Bone marrow (tissue), 2 donors: ENCODE data around the gene MAPT.

Experiments used
- DNase-seq, 2 donors: peaks; one replicate each; lab custom pipeline; 2025; lab: John Stamatoyannopoulos, UW

The MAPT gene

DNA sequence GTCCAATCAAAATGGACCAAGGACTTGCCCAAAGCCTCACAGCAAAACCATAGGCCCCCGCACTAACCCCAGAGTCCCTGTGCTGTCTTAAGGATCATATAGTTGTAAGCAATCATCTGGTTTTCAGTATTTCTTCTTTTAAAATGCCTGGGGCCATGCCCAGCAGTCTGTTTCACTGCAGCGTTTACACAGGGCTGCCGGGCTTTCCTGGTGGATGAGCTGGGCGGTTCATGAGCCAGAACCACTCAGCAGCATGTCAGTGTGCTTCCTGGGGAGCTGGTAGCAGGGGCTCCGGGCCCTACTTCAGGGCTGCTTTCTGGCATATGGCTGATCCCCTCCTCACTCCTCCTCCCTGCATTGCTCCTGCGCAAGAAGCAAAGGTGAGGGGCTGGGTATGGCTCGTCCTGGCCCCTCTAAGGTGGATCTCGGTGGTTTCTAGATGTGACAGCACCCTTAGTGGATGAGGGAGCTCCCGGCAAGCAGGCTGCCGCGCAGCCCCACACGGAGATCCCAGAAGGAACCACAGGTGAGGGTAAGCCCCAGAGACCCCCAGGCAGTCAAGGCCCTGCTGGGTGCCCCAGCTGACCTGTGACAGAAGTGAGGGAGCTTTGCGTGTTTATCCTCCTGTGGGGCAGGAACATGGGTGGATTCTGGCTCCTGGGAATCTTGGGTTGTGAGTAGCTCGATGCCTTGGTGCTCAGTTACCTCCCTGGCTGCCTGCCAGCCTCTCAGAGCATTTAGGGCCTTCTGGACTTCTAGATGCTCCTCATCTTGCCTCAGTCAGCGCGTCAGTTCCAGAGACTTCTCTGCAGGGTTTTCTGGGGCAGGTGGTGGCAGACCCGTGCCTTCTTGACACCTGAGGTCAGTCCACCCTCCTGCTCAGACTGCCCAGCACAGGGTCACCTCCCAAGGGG is 79.8 kb downstream of the MAPT start:
- DNase-seq: no peak

DNA sequence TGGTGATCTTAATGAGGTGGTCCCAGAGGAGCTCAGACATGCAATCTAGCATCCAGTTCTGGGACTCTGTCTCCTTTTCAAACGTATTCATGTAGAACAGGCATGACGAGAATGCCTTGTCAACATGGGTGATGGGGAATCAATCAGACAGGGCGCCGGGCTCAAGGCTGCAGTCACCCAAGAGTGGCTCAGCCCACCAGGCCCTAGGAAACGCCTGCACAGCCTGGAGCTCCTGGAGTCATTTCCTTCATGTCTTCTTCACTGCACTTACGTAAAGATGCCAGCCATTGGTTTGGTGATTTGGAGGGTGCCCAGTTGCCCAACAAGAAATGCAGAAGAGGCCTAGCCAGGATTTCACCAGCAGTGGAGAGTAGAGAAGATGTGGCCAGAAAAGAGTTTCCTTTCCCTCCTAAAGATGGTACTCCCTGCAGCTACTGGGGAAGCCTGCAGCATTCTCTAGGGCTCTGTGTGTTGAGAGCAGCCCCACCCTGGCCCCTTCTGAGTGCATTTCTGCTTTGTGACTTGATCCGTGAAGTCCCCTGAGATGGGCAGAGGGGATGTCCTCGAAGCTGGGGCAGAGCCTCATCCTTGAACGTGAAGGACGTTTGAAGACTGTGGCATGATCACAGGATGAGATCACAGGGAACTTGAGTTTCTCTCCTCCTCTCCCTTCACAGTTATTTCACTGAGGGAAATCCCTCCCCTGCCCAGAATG is 80.7 kb downstream of the MAPT start:
- no peak for DNase-seq

DNA sequence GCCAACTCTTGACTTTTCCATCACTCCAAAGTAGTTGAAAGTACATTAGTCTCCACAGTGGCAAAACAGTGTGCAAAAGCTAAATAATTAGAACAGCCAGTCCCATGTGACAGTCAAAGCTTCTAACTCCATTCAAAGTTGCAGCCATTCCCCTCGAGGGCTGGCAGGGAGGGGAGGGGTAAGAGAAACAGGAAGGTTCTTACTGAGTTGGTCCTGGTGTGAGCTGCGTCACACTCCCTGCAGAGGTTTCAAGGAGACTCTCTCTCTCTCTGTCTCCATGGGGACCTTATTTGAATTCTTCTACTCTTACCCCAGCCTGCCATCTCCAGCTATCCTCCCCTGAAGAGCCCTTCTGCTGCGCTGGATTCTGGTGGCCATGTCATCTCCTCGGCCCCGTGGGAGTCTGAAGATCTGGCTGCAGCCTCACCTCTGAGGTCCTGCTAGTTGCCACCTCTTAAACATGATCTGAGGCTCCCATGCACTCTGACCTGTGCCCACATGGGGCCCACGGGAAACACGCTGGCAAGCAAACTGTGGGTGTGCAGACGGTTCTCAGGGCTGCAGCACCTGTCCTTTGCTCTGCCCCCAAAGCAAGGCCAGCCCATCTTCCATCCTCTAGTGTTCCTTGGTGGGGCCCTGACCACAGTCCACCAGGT is 81.4 kb downstream of the MAPT start:
- DNase-seq: no peak

DNA sequence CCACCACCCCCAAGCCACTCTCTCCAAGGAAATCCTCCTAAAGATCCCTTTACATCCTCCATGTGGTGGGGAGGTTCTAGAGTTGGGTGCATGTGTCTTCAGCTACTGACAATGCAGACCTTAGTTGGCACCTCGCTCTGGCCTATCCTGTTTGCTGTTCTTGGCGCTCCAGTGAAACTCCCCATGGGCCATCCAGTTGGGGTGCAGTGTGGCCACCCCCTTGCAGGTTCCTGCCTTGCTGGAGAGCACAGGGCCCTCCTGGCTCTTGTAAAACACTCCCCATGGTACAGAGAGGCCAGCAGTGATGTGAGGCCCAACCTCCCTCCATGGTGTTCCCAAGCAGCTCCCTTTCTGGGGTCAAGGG is 82.0 kb downstream of the MAPT start:
- no peak for DNase-seq

DNA sequence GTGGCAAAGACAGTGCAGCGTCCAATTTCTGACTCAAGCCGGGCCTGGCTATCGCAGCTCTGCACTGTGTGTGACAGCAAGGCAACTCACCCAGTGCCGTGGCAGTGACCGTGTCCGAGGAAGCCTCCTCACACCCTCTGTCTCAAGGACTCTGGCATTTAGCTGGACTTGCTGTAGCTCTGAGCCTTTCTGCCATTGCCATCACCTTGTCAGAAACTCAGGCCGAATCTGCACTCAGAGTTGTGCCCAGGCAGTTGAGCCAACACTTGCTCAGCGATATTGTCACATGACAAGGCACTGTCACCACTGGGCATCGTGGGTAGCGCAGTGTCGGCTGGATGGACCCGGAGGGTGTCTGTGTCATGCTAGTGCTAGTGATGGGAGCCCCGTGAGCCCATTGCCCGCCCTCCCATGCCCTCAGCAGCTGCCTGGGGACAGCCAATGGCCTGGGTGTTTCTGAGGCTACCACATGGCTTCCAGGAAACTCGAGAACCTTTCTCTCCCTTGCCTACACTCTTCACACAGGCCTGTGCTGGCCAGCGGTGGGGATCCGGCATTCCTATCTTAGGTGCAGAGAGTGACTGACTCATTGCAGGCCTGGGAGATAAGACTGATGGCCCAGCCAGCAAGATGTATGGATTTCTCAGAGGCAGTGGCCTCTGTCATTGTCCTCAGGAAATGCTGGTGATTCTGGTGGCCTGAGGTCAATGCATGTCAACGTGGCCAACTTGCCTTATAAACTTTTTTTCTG is 82.6 kb downstream of the MAPT start:
- DNase-seq: no peak

DNA sequence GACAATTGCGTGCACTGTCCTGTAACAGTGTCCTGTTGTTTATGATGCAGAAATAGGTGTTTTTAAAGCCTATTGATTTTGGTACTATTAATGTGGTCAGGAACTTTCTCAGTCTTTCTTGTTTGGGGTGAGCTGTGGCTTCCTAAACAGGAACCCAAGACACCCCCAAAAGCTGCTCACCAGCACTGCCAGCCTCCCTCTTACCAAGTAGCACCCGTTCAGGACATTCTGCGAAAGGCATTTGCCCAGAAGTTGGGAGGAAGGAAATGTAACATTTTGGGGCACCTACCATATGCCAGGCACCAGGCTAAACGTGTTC is 83.1 kb downstream of the MAPT start:
- no peak for DNase-seq

DNA sequence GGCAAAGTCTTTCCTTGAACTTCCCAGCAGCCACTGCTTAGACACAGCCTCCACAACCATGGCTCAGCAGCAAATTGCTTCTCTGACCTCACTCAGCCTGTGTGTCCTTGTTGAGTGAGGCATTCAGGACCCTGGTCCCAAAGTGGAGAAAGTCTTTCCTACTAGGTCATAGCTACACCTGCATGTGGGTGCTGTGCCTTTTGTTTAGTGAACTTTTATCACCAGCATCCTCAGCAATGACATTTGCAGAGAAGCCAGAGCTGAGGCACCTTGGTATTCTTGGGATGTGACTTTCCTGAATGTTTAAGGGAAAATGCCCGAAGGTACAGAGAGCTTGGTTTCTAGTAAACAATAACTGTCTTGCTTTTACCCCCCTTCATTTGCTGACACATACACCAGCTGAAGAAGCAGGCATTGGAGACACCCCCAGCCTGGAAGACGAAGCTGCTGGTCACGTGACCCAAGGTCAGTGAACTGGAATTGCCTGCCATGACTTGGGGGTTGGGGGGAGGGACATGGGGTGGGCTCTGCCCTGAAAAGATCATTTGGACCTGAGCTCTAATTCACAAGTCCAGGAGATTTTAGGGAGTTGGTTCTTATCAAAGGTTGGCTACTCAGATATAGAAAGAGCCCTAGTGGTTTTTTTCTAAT is 83.7 kb downstream of the MAPT start:
- DNase-seq: no peak

DNA sequence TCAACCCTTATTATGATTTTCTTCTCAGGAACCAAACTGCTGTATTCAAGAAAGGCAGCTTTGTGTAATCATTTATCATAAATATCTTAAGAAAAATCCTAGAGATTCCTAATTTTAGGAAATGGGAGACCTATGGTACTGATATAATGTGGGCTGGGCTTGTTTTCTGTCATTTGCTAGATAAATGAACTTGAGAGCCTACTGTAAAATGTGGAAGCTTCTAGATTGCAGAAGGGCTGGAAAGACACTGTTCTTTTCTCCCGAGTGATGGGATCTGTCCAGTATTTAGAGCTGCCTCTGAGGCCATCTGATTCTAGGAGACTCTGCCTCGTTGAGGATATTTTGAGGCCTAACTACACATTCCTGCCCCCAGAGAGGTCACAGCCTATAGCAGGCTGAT is 84.8 kb downstream of the MAPT start:
- no peak for DNase-seq

DNA sequence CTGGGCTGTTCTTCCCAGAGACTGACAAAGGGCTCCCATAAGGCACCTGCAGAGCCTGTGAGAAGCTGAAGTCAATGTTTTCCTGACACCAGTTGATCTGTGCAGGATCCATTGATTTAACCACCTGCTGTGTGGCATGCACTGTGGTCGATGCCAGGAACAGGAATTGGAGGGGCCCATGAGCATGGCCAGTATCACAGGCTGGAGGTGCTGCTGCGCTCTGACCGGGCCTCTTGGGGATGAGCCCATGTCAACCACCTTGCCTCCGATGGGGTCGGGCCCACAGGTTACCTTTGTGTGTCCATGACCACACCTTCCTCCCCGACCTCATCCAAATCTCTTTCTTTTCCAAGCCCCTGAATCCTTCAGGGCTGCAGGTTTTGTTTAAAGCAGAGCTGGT is 86.5 kb downstream of the MAPT start:
- DNase-seq: no peak

DNA sequence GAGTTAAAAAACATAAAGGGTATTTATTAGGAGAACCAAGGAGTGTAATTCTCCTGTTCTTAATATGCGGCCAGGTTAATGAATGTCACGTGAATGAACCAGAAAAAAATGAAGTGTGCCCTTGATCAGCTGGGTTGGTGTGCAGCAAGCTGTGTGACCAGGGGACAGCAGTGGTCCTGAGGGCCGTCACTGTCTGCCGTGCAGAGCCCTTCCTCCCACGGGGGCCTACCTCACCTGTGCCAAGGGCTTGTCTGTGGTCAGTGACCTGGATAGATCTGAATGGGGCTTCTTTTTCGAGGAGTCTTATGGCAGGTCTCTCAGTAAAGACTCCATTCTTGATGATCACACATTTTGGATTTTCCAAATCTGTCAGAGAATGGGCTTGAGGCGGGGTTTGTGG is 87.0 kb downstream of the MAPT start:
- no peak for DNase-seq

DNA sequence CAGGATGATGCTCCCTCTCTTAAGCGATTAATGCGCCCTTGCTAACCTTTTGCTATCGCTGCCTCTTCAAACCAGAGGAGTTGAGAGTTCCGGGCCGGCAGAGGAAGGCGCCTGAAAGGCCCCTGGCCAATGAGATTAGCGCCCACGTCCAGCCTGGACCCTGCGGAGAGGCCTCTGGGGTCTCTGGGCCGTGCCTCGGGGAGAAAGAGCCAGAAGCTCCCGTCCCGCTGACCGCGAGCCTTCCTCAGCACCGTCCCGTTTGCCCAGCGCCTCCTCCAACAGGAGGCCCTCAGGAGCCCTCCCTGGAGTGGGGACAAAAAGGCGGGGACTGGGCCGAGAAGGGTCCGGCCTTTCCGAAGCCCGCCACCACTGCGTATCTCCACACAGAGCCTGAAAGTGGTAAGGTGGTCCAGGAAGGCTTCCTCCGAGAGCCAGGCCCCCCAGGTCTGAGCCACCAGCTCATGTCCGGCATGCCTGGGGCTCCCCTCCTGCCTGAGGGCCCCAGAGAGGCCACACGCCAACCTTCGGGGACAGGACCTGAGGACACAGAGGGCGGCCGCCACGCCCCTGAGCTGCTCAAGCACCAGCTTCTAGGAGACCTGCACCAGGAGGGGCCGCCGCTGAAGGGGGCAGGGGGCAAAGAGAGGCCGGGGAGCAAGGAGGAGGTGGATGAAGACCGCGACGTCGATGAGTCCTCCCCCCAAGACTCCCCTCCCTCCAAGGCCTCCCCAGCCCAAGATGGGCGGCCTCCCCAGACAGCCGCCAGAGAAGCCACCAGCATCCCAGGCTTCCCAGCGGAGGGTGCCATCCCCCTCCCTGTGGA is 88.6 kb downstream of the MAPT start:
- DNase-seq: no peak

DNA sequence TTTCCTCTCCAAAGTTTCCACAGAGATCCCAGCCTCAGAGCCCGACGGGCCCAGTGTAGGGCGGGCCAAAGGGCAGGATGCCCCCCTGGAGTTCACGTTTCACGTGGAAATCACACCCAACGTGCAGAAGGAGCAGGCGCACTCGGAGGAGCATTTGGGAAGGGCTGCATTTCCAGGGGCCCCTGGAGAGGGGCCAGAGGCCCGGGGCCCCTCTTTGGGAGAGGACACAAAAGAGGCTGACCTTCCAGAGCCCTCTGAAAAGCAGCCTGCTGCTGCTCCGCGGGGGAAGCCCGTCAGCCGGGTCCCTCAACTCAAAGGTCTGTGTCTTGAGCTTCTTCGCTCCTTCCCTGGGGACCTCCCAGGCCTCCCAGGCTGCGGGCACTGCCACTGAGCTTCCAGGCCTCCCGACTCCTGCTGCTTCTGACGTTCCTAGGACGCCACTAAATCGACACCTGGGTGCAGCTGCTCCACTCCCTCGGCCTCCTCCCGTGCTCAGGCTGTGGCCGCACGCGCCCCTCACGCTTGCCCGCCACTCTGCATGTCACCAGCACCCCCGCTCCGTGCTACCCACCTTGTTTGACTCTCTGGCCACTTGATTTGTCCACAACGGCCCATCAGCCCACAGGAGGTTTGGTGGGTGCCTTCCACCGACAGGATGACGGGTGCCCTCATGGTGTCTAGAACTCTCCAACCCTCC is 89.4 kb downstream of the MAPT start:
- DNase-seq: no peak

DNA sequence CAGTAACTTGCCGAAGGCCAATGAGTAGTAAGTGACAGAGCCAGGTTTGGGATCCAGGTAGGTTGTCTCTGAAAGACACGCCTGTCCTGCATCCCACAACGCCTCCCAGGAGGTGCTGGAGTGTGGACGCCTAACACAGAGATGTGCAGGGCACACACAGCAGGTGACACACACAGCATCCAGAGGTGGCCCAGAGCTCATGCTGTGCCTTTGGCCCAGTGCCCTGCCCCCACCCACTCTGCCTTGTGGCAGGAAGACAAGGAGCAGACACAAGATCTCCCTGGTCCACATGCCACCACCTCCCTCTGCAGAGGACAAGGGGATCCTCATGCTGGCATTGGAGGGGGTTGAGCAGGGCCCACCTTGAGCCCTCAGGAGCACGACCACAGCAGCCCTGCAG is 90.0 kb downstream of the MAPT start:
- no peak for DNase-seq

DNA sequence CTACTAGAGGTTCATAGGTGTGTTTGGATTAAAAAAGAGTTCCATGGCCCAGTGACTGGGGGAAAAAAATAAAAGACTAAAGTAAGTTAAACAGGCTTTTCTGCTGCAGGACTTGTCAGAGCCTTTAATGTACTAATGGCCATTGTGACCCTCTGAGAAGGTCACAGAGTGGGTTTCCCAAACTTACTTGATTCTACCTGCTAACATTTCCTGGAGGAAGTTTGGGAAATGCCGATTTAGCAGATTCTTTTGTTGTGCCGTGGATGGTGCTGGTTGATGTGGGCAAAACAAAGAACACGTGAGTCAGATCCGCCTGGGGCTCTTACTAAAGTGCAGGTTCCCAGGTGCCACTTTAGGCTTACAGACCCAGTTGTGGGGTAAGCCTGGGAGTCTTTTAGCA is 91.1 kb downstream of the MAPT start:
- DNase-seq: no peak

DNA sequence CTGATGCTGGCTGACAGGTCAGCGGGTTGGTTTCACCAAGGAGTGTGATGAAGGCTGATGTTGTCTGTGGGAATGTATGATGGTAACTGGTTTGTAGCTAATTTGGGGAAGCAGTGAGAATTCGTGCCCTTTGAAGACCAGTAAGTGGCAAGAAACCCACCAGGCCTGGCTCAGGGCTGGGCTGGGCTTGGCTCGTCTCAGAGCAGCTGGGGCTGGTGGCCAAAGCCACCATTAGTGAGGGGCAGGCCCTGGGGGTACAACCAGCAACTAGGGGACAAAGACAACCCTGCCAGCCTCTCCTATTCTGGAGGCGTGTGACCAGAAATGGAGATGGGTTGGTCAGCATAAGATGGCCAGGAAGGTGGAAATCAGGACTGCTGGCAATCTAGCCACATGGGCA is 91.7 kb downstream of the MAPT start:
- DNase-seq: no peak

DNA sequence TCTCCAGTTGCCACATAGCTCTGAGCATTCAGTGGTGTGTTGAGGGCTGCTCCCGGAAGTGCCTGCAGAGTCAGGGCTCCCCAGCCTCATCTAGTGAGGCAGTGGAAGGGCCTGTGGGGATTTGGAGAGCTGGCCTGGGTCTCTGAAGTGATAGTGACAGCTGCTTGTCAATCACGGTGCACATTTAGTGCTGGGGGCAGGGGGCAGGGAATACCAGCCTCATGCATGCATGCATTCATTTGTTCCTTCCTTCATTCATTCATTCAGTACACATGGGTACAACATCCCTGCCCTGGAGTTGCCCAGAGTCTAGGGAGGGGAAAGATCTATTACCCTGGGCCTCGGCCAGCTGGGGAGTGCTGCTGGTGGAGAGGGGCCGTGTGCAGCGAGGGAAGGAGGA is 93.4 kb downstream of the MAPT start:
- no peak for DNase-seq

DNA sequence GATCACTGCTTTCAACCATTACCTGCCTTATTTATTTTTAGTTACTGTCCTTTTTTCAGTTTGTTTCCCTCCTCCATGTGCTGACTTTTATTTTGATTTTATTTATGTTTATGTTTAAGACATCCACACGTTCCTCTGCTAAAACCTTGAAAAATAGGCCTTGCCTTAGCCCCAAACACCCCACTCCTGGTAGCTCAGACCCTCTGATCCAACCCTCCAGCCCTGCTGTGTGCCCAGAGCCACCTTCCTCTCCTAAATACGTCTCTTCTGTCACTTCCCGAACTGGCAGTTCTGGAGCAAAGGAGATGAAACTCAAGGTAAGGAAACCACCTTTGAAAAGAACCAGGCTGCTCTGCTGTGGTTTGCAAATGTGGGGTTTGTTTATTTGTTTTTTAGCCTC is 95.4 kb downstream of the MAPT start:
- DNase-seq: no peak

DNA sequence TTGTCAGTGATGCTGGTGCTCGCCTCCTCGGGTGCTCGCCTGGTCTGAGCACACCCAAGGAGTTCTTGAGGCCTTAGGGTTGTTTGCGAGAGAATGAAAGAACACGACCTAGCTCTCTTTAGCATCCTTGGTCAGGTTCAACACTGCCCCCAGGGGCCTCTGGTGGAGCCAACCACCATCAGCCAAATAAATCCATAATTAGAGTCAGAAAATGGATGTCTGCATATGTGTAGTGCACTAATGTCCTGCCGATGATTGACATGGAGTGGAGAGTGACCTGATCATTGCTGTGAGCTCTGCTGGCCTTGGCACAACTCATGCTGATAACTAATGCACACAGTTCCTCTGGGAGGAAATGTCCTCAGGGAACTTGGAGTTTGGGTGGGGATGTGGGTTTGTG is 96.5 kb downstream of the MAPT start:
- no peak for DNase-seq

DNA sequence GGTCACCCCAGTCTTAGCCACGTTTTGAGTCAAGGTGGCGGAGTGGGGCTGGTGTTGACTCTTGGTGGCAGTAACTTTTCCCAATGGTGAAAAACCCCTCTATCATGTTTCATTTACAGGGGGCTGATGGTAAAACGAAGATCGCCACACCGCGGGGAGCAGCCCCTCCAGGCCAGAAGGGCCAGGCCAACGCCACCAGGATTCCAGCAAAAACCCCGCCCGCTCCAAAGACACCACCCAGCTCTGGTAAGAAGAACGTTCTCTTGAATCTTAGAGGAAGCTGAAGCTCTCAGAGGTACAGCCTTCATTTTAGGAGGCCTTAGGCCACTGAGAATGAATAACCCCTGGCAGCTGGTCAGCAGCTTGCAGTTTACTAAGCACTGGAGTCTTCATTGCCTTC is 97.0 kb downstream of the MAPT start:
- DNase-seq: no peak

DNA sequence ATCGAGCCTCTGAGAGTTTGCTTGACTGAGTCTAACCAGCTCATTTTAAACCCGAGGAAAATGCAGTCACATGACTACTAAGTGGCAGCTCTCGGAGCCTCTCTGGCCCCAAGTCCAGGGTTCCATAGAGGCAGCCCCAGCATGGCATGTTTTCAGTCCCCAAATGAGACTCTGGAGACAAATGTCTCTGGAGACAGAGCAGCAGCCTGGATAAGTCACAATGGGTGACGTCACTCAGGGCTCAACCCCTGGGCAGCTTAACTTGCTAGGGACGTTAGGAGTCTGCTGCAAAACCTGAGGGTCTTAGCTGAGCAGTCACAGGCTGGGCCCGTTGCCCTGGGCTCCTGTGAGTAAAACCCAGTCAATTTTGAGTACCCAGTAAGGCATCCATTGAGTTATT is 97.8 kb downstream of the MAPT start:
- no peak for DNase-seq

DNA sequence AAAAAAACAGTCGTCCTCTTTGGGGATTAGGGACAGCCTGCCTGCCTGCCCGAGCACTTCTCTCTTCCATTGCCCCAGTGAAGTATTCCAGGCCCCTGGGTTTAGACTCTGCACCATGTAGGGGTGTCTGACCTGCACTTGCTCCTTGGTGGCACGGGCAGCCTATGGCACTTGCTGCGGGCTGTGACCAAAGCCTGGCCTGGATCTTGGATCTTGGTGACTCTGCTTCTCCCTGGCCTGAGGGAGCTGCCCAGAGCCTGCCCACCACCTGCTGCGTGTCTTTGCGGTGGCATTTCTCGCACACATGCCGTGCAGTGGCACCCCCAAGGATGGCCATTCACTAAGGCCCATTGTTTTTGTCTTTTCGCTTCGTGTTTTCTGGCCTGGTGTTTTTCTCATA is 98.5 kb downstream of the MAPT start:
- DNase-seq: no peak
